CD8-positive, alpha-beta memory T cell (primary cell): Measurements from ENCODE around the gene TMEM231. TPM values are rescaled to one million over a fixed set of nuclear protein-coding genes. Genes with fewer than 3 reads are reported as not detected.
"Not testable (repeated sequence)": the region's sequence is repeated elsewhere in the genome, so short reads cannot be mapped to it uniquely, and the experiment has no call there.

Experiments
- CTCF ChIA-PET: fragments of 350-600 bp; sonication (Branson Sonifier 250); formaldehyde crosslinking; loops from one replicate; lab custom pipeline; 2021; ENCODE audit warnings: antibody characterized with exemption; lab: Charles Lee
- POLR2A ChIA-PET: fragments of 350-600 bp; sonication (Branson Sonifier 250); formaldehyde crosslinking; loops from one replicate; lab custom pipeline; 2021; ENCODE audit warnings: antibody characterized with exemption; lab: Charles Lee
- DNase-seq, 5 donors: peaks; one replicate each; pipeline versions ENCODE4 v3.0.0 to v3.0.0-alpha.2; 2020 to 2022; ENCODE audit warnings: mixed read lengths in 1 of 5
- H3K27ac ChIP-seq: one replicate; pipeline ENCODE4 v1.7.0; 2013; ENCODE audit warnings: low read depth, mild to moderate bottlenecking, low read length, moderate library complexity
- H3K27me3 ChIP-seq: 2 replicates; pipeline ENCODE4 v1.7.0; 2013; ENCODE audit warnings: low read length, mild to moderate bottlenecking; ENCODE audit not compliant: insufficient read depth, poor library complexity, severe bottlenecking
- H3K36me3 ChIP-seq: 2 replicates; pipeline ENCODE4 v1.7.0; 2013; ENCODE audit warnings: mild to moderate bottlenecking, low read length, moderate library complexity; ENCODE audit not compliant: insufficient read depth
- H3K4me1 ChIP-seq: 2 replicates; pipeline ENCODE4 v1.7.0; 2013; ENCODE audit warnings: mild to moderate bottlenecking, low read length, moderate library complexity; ENCODE audit not compliant: insufficient read depth
- H3K4me3 ChIP-seq: 2 replicates; pipeline ENCODE4 v1.7.0; 2013; ENCODE audit warnings: mild to moderate bottlenecking, low read length
- H3K9me3 ChIP-seq: 2 replicates; pipeline ENCODE4 v1.7.0; 2013; ENCODE audit warnings: mild to moderate bottlenecking, low read length
- H3K27ac Mint-ChIP-seq, 8 donors: one replicate each; pipeline ENCODE4 v1.8.0; 2020 to 2021; ENCODE audit warnings: mixed read lengths in 8 of 8, mild to moderate bottlenecking in 6 of 8, inconsistent platforms in 3 of 8, moderate library complexity in 3 of 8
- H3K27me3 Mint-ChIP-seq, 2 donors: one replicate each; pipeline ENCODE4 v1.8.0; 2020 to 2021; ENCODE audit warnings: mixed read lengths in 2 of 2, mild to moderate bottlenecking in 1 of 2, moderate library complexity in 1 of 2
- H3K36me3 Mint-ChIP-seq, 3 donors: one replicate each; pipeline ENCODE4 v1.8.0; 2020 to 2021; ENCODE audit warnings: mixed read lengths in 3 of 3, inconsistent platforms in 1 of 3, mild to moderate bottlenecking in 1 of 3
- H3K4me1 Mint-ChIP-seq, 3 donors: one replicate each; pipeline ENCODE4 v1.8.0; 2020 to 2021; ENCODE audit warnings: mixed read lengths in 3 of 3, inconsistent platforms in 1 of 3, mild to moderate bottlenecking in 1 of 3
- H3K4me3 Mint-ChIP-seq, 7 donors: one replicate each; pipeline ENCODE4 v1.8.0; 2020 to 2021; ENCODE audit warnings: mixed read lengths in 7 of 7, mild to moderate bottlenecking in 6 of 7, moderate library complexity in 4 of 7, inconsistent platforms in 2 of 7
- H3K9me3 Mint-ChIP-seq, 5 donors: one replicate each; pipeline ENCODE4 v1.8.0; 2020 to 2022; ENCODE audit warnings: mixed read lengths in 5 of 5, mild to moderate bottlenecking in 3 of 5, moderate library complexity in 2 of 5, inconsistent platforms in 1 of 5
- polyA plus RNA-seq: library from polyadenylated mRNA; unstranded; fragments of 300-500 nt; fragmentation: Illumina TruSeq; gene quantifications from one replicate; pipeline ENCODE4 v1.2.3, GENCODE V29; 2021
- total RNA-seq, 2 experiments: library from RNA; stranded (reverse); gene quantifications; one replicate each; pipeline ENCODE4 v1.2.3, GENCODE V29; 2021

TMEM231 gene
- total RNA-seq (1 to 10 TPM; 5.3 to 5.4 TPM), polyA plus RNA-seq (3.4 TPM)

GRCh38 chr16:75555707-75556430, at the start of gene TMEM231:
Gene TMEM231, minus strand, starts transcription at chr16:75556252. Its CDS starts 43 bp downstream, at chr16:75556209.
- CTCF ChIA-PET: interaction anchor here (1.0 to 3.9 kb wide), 11 partner anchors 10 to 208 kb away, joined by 3 to 25 read pairs (median 5); partner anchors contain the start of genes ADAT1, CFDP1, GABARAPL2 and KARS1
- H3K36me3 ChIP-seq: no peaks in the 10 kb centered on the region
- H3K4me3 ChIP-seq: peak within 1 kb of the TSS; percentile 89

GRCh38 chr16:75603241-75603640, 47.2 kb upstream of the TMEM231 start:
- peaks cover 36 to 81% (median 36%) of the 10 kb centered on the region in 3 donors for H3K36me3 Mint-ChIP-seq
- CTCF ChIA-PET: interaction anchor here (1.1 kb wide), 1 partner anchor 33 kb away, joined by 3 read pairs; no protein-coding TSS in a partner anchor
- peaks cover 57% of the 10 kb centered on the region for H3K36me3 ChIP-seq

More at GRCh38 chr16:75555707-75556430, at the start of gene TMEM231:
- peak; percentile 94 to 98 (median 96) for DNase-seq
- peak within 1 kb of the TSS; percentile 77 to 95 (median 87) for H3K4me3 Mint-ChIP-seq
- Histone ChIP-seq H3K9me3 (no peaks in the 10 kb centered on the region), H3K27me3 (no peaks in the 10 kb centered on the region), H3K4me1 (peaks cover 13% of the 10 kb centered on the region), H3K27ac (peak within 1 kb of the TSS; percentile 58)
- peak within 1 kb of the TSS; percentile 89 to 98 (median 94) for H3K27ac Mint-ChIP-seq
- H3K9me3 Mint-ChIP-seq: no peaks in the 10 kb centered on the region
- H3K27me3 Mint-ChIP-seq: no peaks in the 10 kb centered on the region
- POLR2A ChIA-PET: interaction anchor here (0.6 to 3.5 kb wide), 7 partner anchors 10 to 123 kb away, joined by 3 to 18 read pairs (median 6); partner anchors contain the start of genes ADAT1, CFDP1, GABARAPL2 and KARS1
- H3K36me3 Mint-ChIP-seq: peaks cover 0 to 1% (median 0%) of the 10 kb centered on the region in 3 donors
- peaks cover 7 to 17% (median 10%) of the 10 kb centered on the region in 3 donors for H3K4me1 Mint-ChIP-seq

GRCh38 chr16:75599452-75600277, 43.6 kb upstream of the TMEM231 start:
- Histone ChIP-seq H3K27ac (no peak overlapping the region), H3K4me1 (no peaks in the 10 kb centered on the region), H3K4me3 (no peak overlapping the region), H3K9me3 (no peaks in the 10 kb centered on the region), H3K36me3 (peaks cover 36% of the 10 kb centered on the region), H3K27me3 (no peaks in the 10 kb centered on the region)
- H3K4me3 Mint-ChIP-seq: no peak overlapping the region
- H3K27me3 Mint-ChIP-seq: no peaks in the 10 kb centered on the region
- no peak for DNase-seq
- H3K4me1 Mint-ChIP-seq: peaks cover 3 to 12% (median 6%) of the 10 kb centered on the region in 3 donors
- ChIA-PET CTCF (interaction anchor here (1.4 to 1.5 kb wide), 2 partner anchors 12 to 22 kb away, joined by 3 to 5 read pairs; no protein-coding TSS in a partner anchor), POLR2A (no interaction called here)
- H3K36me3 Mint-ChIP-seq: peaks cover 40 to 76% (median 42%) of the 10 kb centered on the region in 3 donors
- peaks cover 0 to 9% (median 6%) of the 10 kb centered on the region in 5 donors for H3K9me3 Mint-ChIP-seq
- H3K27ac Mint-ChIP-seq: peak overlapping the region in 2 of 8 donors; percentile 23 to 71

More at GRCh38 chr16:75603241-75603640, 47.2 kb upstream of the TMEM231 start:
- H3K4me3 ChIP-seq: no peak overlapping the region
- H3K27ac ChIP-seq: no peak overlapping the region
- no peaks in the 10 kb centered on the region for H3K27me3 ChIP-seq
- H3K27ac Mint-ChIP-seq: peak overlapping the region in 2 of 8 donors; percentile 41 to 66
- no peaks in the 10 kb centered on the region for H3K9me3 ChIP-seq
- DNase-seq: no peak
- H3K4me3 Mint-ChIP-seq: peak overlapping the region in 1 of 7 donors; percentile 59
- H3K9me3 Mint-ChIP-seq: peaks cover 0 to 9% (median 6%) of the 10 kb centered on the region in 5 donors
- H3K27me3 Mint-ChIP-seq: no peaks in the 10 kb centered on the region
- H3K4me1 Mint-ChIP-seq: peaks cover 5 to 14% (median 13%) of the 10 kb centered on the region in 3 donors
- POLR2A ChIA-PET: interaction anchor here (0.7 kb wide), 1 partner anchor 12 kb away, joined by 3 read pairs; no protein-coding TSS in a partner anchor
- H3K4me1 ChIP-seq: no peaks in the 10 kb centered on the region

- Histone ChIP-seq H3K27me3 (no peaks in the 10 kb centered on the region), H3K27ac (peak overlapping the region; percentile 33), H3K4me3 (no peak overlapping the region), H3K36me3 (no peaks in the 10 kb centered on the region), H3K4me1 (no peaks in the 10 kb centered on the region), H3K9me3 (no peaks in the 10 kb centered on the region)
- CTCF ChIA-PET: interaction anchor here (0.8 kb wide), 1 partner anchor 13 kb away, joined by 3 read pairs; no protein-coding TSS in a partner anchor
- Mint-ChIP-seq H3K4me3 (no peak overlapping the region), H3K4me1 (peaks cover 7 to 15% (median 8%) of the 10 kb centered on the region in 3 donors), H3K9me3 (no peaks in the 10 kb centered on the region), H3K27ac (peak overlapping the region in 7 of 8 donors; percentile 20 to 88 (median 45)), H3K27me3 (no peaks in the 10 kb centered on the region), H3K36me3 (peaks cover 11 to 52% (median 19%) of the 10 kb centered on the region in 3 donors)
- no peak for DNase-seq
- POLR2A ChIA-PET: no interaction called here
These were observed 38.1 kb upstream of the TMEM231 start for GRCh38 chr16:75593825-75594820.

- no peaks in the 10 kb centered on the region for H3K4me1 ChIP-seq
- Mint-ChIP-seq H3K4me3 (no peak overlapping the region), H3K36me3 (peaks cover 11 to 57% (median 25%) of the 10 kb centered on the region in 3 donors), H3K27me3 (no peaks in the 10 kb centered on the region), H3K27ac (peak overlapping the region in 1 of 8 donors; percentile 56), H3K9me3 (no peaks in the 10 kb centered on the region), H3K4me1 (peaks cover 7 to 15% (median 8%) of the 10 kb centered on the region in 3 donors)
- no peak for DNase-seq
- no peaks in the 10 kb centered on the region for H3K36me3 ChIP-seq
- H3K27ac ChIP-seq: no peak overlapping the region
- no peaks in the 10 kb centered on the region for H3K27me3 ChIP-seq
- CTCF ChIA-PET: no interaction called here
- no peaks in the 10 kb centered on the region for H3K9me3 ChIP-seq
- POLR2A ChIA-PET: no interaction called here
- H3K4me3 ChIP-seq: no peak overlapping the region
These were observed 37.3 kb upstream of the TMEM231 start for GRCh38 chr16:75593308-75593707.

- POLR2A ChIA-PET, H3K36me3 ChIP-seq, H3K9me3 ChIP-seq, H3K27me3 Mint-ChIP-seq, CTCF ChIA-PET, H3K4me3 Mint-ChIP-seq, H3K4me1 ChIP-seq, H3K4me3 ChIP-seq, H3K9me3 Mint-ChIP-seq, H3K27me3 ChIP-seq, H3K27ac Mint-ChIP-seq, H3K27ac ChIP-seq, DNase-seq: not testable (repeated sequence)
- H3K36me3 Mint-ChIP-seq: peaks cover 3 to 50% (median 18%) of the 10 kb centered on the region in 3 donors
- peaks cover 8 to 12% (median 10%) of the 10 kb centered on the region in 3 donors for H3K4me1 Mint-ChIP-seq
These were observed 35.9 kb upstream of the TMEM231 start for GRCh38 chr16:75591927-75592326.
